GM19023 (cell line): ENCODE results near the gene ASB13.
A peak's percentile ranks its signal among the peaks of the same experiment; 100 is the strongest.

Experiments
- ATAC-seq: cut with Tn5 transposase; IDR thresholded peaks from one replicate; pipeline ENCODE4 v1.9.1; 2021; ENCODE audit warnings: mild to moderate bottlenecking, moderate library complexity; ENCODE audit not compliant: unreplicated experiment

ASB13 gene

DNA sequence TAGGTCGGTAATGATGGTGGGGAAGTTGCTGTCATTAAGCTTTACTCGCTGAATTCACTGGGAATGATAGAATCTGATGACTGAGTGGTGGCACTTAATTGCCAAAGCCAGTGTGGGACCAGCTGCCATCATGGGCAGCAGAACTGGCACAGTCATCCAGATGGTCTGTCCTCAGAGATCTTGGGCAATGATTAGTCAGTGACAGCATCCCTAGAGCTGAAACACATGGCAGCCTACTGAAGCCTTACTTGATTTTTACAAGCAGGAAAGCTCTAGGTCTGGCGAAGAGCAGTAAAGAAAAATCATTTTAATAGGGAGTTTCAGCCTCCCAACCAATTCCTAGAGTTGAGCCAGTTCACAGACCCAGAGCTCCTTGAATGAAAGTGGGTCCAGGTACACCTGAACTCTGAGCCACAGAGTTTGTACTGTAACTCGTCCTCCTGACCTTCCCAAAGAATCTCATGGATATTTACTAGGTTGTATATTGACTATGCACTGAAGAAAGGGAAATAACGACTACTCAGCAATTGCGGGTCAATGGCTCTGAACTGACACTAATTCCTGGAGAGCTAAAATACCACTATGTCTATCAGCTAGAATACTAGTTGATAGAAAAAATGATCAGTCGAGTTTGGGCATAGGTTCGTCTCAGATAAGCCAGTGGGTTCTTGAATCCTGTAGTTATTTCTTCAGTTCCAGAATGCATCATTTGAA lies 4.4 kb upstream of the ASB13 start:
- ATAC-seq = no peak

DNA sequence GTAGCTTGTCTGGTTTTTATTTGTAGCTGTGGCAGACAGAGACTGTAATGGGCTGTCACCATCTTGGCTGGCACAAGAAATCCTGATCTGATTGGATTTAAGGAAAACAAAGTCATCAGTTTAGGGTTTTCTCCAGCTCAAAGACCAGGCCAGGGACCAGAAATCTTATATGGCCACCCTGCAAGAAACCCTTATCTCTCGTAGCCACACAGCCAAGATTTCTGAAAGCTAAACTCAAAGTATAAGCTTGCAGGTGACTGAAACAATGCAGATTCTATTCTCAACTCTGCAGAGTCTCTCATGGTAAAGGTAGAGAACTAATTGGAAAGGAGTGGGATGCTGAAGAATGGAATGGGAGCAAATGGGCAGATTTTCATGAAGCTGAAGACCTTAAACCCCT lies 3.2 kb upstream of the ASB13 start:
- no peak for ATAC-seq

DNA sequence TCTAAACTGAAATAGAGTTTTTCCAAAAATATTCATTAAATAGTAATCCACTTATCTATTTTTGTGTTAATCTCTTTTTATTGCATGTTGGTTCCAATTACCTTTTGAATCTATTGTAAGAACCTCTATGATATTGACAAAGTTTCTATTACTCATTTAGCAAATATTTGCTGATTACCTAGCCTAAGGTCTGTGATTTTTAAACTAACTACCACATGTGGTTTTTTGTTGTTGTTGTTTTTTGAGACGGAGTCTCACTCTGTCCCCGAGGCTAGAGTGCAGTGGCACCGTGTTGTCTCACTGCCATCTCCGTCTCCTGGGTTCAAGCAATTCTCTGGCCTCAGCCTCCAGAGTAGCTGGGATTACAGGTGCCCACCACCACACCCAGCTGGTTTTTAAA lies 2.0 kb upstream of the ASB13 start:
- ATAC-seq = no peak

DNA sequence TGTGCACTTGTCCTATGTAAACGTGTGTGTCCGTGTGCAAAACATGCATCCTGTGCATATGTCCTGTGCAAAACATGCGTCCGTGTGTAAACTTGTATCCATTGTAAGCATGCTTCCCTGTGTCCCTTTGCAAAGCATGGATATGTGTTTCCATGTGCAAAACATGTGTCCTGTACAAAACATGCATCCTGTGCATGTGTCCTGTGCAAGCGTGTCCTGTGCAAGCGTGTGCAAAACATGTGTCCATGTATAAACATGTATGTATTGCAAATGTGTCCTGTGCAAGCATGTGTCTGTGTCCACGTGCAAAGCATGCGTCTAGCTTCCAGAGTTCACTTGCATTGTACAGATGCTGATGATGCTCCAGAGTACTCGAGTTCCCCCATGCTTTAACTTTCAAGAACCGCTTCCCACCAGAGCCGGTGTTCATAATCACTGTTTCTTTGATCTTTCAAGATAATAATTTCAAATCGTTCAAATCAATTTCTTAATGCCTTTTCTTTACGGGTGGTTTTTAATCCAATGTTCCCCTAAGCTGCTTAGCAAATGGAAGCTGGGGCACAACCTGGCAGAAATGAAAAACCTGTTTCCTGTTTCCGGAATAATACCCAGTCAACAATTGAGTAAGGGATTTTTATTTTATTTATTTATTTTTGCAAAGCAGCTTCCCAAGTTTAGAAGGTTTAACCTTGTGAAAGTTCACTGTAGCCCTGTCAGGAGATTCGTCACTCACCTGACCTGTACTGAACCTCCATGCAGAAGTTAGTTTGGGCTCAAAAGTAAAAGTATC lies 641 bp upstream of the ASB13 start:
- no peak for ATAC-seq

DNA sequence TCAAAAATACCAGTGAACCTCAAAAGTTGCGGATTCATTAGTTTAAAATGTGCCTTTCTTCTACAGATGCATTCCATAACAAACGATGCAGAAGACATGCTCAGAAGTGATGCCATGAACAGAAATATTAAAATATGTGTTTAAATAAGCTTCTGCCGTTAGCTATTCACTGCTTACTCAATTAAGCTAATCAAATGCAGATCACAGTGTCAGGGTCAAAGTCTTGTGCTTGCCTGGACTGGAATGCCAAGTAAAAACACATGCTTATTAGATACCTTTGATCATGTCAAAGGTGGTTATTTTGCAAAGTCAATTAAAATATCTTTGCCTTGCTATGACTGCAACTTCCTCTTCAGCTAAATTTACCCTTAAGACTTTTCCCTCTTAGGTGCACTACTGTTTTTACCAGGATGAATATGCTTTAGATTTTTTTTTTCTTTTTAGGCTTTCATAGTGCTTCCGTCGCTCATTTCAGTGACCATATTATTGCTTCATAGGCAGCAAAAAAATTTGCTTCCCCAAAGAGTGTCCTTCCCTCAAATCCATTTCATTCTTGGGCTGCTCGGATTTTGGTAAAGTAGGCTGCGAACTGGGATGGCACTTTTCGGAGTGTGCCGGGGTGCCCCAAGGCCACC lies 905 bp downstream of the ASB13 start:
- no peak for ATAC-seq

DNA sequence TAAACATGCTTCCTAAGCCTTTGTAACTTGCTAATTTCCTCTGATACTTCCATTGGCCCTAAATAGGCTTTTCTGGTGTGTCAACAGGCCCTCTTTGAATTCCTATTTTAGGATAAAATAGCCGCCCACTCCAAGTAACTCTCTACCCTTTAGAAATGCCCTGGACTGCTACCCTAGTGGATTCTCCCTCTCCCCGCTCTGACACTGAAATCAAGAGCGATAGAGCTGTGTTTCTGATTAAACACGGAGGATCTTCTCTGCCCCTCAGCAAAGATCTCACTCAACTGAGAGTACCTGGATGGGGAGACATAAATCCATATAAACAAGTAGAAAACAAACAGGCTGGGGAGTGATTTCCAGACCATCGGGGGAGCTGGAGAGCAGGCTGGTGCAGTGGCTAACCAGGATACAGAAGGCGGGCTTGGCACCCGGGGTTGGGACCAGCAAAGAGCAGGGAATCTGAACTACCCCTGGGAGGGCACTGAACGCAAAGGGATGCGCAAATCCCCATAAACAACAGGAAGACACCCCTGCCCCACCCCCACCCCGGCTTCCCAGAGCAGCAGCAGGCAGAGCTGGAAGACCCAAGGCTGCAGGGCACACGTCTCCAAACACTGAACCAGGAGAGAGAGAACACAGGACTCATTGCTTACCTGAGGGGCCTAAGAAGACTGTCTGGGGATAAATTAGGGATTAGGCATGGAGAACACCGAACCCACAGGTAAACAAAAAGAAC lies 2.5 kb downstream of the ASB13 start:
- ATAC-seq = no peak

DNA sequence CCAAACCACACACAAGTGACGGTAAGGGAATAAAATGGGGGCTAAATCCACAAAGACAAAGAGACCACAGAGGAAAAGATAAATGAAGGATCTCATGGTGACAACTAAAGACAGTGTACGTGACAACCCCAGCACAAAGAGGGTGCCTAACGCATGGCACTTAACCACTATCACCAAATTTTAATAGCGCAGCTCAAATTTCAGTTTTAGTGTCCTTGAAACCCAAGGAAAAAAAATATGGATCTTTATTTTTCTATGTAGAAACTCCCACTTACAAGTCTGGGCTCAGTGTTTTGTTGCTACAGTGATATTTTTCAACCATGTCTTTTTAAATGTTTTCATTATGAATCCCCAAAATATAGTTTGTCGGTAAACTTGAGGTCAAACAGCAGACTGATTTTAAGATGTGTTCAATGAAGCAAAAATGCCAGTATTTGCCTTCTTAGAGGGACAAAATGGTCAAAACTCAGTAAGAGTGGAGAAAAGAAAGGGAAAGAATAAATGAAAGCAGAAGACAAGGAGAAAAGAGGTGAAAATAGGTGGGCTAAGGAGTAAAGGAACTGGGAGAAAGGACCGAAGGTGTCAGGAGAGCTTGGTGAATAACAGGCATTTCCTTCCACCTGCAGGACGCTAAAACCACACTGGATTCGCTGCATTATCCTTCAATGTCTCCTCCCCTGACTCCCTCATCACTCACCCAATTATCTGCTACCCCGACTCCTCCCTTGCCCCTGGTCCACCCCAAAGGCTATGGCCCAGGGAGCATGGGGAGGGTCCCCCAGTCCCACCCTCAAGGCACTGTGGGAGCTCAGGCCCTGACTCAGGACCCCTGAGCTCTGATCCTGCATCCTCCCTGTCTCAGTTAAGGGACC lies 3.5 kb downstream of the ASB13 start:
- ATAC-seq = no peak

DNA sequence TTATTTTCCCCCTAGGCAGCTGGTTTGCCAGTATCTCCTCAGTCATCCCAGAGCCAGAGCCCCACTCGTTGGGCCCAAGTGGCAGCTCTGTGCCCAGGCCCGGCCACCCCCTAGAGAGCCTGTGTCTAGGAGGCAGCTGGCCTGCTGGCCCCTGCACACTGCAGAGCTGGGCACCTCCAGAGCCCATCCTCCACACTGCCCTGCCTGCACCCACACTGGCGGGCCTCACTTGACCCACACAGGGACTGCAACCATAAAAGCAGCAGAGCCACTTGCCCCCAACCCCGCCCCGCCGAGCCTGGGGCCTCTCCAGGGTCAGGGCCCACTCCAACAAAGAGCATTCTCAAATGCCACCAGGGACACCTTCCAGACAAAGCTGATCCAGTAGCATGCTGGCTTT lies 5.4 kb downstream of the ASB13 start:
- ATAC-seq = no peak

DNA sequence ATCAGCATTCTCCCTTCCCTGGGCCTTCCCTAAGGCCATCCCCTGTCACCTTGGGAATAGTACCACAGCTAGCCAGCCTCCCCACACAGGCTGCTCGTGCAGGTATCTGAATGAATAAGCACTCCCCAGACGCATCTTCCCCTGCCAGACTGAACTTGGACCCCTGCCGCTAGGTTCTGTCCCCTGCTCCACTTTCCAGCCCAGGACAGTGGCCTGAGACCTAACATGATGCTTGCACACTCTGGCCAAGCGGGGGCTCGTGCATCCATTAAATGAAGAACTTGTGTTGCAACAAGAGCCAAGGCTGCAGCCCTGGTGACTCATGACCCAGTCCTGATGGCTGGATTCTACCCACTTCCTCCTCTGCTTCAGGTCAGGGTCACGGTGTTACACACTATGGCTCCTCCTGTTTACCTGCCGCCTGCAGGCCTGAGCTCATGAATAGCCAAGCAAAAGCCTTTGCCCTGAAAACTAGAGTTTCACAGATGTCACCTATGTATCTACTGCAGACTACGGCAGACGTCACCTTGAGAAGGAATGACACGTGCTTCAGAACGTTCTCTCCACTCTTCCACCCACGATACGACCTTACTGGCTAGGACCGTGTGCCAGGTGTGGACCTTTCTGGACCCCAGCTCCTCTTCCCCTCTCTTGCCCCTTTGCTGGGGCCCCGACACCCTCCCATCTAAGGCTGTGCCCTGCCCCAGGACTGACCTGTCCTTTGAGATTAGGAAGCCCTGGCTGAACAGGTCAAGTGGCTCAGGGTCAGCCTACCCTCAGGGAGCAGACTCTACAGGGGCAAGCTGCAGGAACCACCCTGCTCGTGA lies 6.5 kb downstream of the ASB13 start:
- ATAC-seq = peak; percentile 52

DNA sequence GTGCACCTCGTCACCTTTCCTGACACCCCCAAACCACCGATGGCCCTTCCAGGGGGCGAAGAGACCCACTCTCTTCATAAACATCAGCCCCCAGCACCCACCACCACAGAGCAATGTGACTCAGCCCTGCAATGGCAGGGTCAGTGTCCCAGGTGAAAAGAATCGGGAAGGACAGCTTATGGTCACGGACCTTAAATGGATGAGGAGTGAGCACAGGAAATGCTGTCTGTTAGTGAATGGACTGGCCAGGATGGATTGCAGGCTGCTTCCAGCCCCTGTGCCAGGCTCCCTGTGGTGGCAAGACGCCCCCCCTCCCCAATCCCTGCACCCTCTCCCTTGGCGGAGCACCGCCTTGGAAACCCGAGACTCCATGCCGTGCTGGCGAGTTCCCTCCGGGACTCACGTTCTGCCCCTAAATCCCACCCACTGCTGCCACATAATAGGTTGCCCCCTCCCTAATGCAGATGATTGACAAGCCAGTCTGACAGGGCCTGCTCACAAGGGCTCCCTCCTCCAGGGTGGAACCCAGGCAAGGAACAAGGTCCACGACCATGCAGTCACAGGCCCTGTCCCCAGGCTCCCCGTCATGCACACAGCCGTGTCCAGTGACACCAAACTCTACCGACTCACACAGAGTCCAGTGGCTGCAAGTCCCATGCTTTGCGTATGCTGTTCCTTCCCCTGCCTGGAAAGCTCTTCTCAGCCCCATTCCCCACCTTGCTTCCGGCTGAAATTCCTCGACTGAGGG lies 7.3 kb downstream of the ASB13 start:
- ATAC-seq = no peak

DNA sequence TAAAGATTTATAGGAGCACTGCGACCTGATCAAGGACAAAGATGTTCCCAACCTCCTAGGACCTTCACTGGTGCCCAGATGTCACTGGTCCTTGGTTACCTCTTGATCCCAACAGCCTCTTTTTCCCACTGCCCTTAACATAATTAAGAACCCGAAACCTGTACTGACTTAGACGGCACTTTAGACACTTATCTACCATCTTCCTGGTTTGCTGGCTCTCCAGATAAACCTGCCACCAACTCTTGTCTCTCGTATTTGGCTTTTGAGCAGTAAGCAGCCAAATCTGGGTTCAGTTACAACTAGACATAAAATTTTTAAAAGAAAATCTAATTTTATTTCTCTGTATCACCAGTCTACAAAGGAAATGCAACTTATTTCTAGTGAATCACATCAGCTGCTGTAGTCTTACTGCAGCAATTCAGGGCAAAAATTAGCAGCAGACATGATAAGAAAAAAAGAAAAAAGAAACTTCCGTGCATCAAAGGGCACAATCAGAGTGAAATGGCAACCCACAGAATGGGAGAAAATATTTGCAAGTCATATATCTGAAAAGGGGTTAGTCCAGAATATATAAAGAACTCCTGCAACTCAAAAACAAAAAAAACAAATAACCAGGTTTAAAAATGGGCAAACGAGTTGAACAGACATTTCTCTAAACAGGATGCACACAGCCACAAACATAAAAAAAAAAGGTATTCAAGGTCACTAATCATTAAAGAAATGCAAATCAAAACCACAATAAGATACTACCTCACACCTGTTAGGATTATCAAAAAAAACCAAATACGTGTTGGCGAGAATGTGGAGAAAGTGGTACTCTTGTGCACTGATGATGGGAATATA lies 9.4 kb downstream of the ASB13 start:
- no peak for ATAC-seq

DNA sequence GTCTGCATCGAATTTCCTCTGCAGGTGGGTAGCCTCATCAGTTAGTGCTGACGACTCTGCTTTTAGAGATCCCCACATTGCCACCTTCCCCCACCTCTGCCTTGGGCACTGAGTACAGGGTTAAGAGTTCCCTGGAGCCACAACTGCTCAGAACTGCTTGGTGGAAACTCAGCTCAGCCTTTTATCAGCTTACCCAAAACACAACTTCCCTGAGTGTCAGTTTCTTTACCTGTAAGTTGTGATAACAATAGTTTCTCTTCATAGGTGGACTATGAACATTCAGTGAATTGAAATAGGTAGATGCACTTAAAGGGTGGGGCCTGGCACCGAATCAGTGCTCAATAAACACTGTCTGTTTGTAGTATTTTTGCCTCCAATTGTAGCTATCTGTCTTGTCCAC lies 11.3 kb downstream of the ASB13 start:
- no peak for ATAC-seq

DNA sequence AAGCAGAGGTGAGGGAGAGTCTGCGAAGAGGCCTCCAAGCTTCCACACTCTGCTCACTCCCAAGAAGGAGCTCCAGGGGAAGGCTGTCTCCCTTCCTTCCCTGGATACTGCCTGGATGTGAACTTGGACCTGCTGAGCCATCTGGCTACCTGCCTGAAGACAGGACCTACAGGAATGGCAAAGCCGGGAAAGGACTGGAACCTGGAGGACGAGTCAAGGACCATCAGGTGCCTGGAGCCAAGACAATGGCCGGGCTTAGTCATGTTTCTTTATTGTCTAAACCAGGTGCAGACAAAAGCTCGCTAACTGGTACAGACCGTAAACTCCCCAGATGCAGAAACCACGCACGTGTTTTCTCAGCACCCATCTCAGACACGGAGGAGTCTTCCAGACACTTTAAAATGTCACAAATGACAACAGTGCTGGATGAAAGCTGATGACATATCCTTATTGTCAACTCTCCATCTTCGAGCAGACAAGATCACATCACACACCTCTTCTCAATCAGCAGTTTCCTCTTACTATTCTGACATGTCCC lies 12.1 kb downstream of the ASB13 start:
- ATAC-seq = no peak

DNA sequence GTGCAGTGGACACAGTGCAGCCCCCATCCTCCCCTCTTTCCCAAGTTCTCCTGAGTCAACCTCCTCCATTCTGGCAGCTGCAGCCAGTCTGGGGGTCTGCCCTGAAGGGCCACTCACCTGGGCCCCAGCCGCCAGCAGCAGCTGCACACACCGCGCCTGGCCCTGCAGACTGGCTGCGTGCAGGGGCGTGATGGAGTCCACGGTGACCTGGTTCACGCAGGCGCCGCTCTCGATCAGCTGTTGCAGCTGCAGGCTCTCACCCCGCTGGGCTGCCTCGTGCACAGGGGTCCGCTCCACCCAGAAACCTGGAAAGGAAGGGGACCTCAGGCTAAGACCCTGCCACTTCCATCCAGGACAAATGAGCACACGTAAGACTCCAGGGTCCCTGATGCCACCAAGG lies 13.6 kb downstream of the ASB13 start:
- no peak for ATAC-seq

DNA sequence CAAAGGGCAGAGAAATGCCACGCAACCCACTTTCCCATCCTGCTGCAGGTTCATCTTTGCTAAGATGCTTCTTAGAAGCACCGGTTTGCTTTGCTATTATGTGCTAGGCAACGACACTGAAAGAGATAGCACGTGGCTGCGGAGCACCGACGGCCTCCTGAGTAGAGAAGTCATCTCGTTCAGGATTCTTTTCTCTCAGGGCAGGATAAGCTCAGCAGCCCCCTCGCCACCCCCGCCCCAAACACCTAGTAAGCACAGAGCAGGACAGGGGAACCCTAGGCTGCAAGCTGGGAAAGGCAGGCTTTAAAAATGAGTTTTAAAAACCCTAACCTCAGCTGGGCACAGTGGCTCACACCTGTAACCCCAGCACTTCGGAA lies 15.0 kb downstream of the ASB13 start:
- ATAC-seq = no peak

DNA sequence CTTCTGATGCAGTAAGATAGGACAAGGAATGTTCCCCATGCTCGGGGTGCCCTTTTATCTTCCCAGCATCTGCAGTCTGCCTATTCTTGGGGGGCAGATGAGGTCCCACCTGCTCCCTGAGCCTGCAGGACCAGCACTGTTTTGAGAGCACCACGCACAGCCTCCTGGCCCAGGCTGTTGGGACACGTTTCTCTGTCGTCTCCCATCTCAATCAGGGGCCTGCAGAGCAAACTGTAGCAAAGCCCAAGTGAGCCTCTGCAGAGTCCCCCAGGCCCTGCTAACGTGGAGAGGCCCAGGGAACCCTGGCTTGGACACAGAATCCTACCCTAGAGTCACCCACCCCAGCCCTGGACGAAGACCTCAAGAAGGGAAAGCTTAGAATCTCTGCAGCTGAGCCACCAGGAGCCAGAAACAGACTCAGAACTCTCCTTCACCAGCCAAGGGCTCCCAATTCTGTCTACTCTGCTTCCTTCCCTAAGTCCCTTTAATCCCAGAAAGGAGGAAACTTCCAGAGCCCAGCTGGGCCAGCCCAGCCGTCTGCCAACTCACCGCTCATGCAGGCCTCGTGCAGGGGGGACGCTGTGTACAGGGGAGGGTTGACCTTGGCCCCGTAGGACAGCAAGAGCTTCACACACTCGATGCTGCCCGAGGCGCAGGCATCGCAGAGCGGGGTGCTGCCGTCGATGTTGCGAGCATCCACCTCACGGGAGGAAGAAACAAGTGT lies 15.6 kb downstream of the ASB13 start:
- ATAC-seq = no peak

DNA sequence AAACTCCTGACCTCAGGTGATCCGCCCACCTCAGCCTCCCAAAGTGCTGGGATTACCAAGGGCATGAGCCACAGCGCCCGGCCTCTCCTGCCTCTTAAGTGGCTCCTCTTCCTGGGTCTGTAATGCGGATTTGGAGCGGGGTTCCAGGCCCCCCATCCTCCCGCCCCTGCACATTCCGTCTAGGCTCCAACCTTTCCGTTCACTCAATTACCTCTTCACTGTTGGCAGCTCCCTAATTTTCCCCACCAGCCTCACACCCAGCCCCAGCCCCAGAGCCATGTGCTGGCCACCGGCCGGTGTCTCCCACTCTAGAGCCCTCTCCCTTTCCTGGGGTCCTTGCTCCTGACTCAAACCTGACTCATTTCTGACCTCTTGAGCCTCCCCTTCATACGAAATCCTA lies 16.6 kb downstream of the ASB13 start:
- no peak for ATAC-seq
